ENCODE data around the gene HNF1A.

Gene HNF1A

GRCh38 chr12:120936197-120936596, 42.1 kb upstream of the HNF1A start:
- H3K27ac ChIP-seq = no peak overlapping the region
- TF ChIP-seq ZFX (IDR thresholded peaks at IDR 0.05) (no peak), CTCF (conservative IDR thresholded peaks at IDR 0.05) (no peak)

- TF ChIP-seq ZFX (IDR thresholded peaks at IDR 0.05) = no peak
- no peak for TF ChIP-seq CTCF (conservative IDR thresholded peaks at IDR 0.05)
- no peak overlapping the region for H3K27ac ChIP-seq
These were observed 39.8 kb upstream of the HNF1A start for GRCh38 chr12:120938496-120938895.

- TF ChIP-seq ZFX (IDR thresholded peaks at IDR 0.05) (no peak), CTCF (conservative IDR thresholded peaks at IDR 0.05) (no peak)
These were observed 38.8 kb upstream of the HNF1A start for GRCh38 chr12:120939523-120939922.

GRCh38 chr12:120940006-120940405, 38.3 kb upstream of the HNF1A start:
- no peak for TF ChIP-seq CTCF (conservative IDR thresholded peaks at IDR 0.05)
- TF ChIP-seq ZFX (IDR thresholded peaks at IDR 0.05) = no peak
- H3K27ac ChIP-seq = no peak overlapping the region

More at GRCh38 chr12:120939523-120939922, 38.8 kb upstream of the HNF1A start:
- H3K27ac ChIP-seq = no peak overlapping the region

- no peak for TF ChIP-seq ZFX (IDR thresholded peaks at IDR 0.05)
- TF ChIP-seq CTCF (conservative IDR thresholded peaks at IDR 0.05) = no peak
- no peak overlapping the region for H3K27ac ChIP-seq
These were observed 37.5 kb upstream of the HNF1A start for GRCh38 chr12:120940799-120941198.

GRCh38 chr12:120941412-120941811, 36.9 kb upstream of the HNF1A start:
- TF ChIP-seq CTCF (conservative IDR thresholded peaks at IDR 0.05) (no peak), ZFX (IDR thresholded peaks at IDR 0.05) (no peak)
- no peak overlapping the region for H3K27ac ChIP-seq

GRCh38 chr12:120941846-120942405, 36.4 kb upstream of the HNF1A start:
- TF ChIP-seq ZFX (IDR thresholded peaks at IDR 0.05) (no peak), CTCF (conservative IDR thresholded peaks at IDR 0.05) (no peak)
- H3K27ac ChIP-seq = no peak overlapping the region
